Left renal pelvis (tissue), 4 donors: ENCODE results near the gene FAM83F. TPM values are rescaled to one million over a fixed set of nuclear protein-coding genes. Genes with fewer than 3 reads are reported as not detected.
"Not testable (repeated sequence)": the region's sequence is repeated elsewhere in the genome, so short reads cannot be mapped to it uniquely, and the experiment has no call there.

Experiments
- DNase-seq, 4 donors: peaks; one replicate each; pipeline ENCODE4 v3.0.0-alpha.2; 2013; ENCODE audit warnings: low read depth in 4 of 4, low spot score in 3 of 4
- polyA plus RNA-seq, 4 donors: library from polyadenylated mRNA; unstranded; fragments of 120-200 nt; gene quantifications; one replicate each; pipeline ENCODE4 v1.2.1, GENCODE V29; 2013; ENCODE audit not compliant: insufficient read length in 4 of 4

FAM83F gene
- polyA plus RNA-seq, 4 donors, result 0.53 to 3.6 (median 1.9) TPM

DNA sequence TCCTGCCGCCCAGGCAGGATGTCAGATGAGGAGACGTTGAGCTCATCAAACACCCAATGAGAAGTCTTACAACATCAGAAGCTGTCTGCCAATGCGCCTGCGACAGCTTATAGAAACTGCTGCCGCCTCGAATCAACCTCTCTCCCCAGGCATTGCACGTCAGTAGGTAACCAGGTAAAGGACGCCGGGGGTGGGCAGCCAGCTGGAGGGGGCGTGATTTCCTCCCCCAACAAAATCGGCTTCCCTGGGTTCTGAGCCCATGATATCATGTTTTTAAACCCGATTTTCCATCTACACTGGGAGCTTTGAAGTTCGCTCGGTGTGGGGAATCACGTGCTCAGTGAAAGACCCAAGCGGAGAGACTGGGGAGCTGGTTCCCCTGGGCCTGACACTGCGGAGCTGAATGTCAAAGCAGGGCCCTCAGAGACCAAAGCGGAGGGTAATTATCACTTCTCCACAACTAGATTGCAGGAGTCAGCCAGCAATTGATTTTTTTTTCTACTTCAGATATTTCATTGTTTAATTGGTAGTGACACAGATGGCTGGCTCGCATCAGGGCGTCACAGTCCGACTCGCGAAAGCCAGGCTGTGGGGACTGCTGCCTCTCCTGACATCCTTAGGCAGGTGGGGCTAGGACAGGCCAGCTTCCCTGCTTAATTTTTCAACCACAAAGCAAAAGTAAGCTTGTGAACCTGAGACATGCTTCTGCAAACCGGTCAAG lies 15.4 kb downstream of the FAM83F start:
- no peak for DNase-seq

- DNase-seq, result no peak
Observed at GRCh38 chr22:40010746-40011145, 16.0 kb downstream of the FAM83F start.

- DNase-seq, result no peak
Observed at GRCh38 chr22:40014667-40015248, 20.0 kb downstream of the FAM83F start.

DNA sequence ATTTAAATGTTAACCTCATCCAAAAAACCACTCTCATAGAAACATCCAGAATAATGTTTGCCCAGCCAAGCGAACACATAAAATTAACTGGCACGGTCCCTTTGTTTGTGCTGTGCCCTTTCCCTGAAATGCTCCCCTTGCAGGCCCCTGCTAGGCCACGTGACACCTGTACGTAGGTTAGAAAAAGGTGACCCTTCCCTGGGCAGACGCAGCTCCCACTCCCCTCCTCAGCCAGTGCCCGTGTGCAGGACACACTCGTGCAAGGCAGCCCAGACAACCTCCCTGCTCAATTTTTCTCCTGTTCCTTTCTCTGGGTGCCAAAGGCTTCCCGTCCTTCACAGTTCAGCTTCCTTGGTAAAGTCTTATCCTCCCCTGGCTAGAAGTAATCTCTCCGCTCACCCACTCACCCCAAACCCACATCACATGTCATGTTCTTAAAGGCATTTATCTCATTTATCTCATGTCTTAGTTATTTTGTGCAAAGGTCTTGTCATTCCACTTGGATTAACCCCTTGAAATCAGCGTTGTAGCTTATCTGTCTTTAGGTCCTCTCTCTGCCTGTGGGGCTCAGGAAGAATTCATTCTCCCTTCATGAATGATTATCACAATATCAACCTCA lies 20.7 kb downstream of the FAM83F start:
- DNase-seq, result no peak

DNA sequence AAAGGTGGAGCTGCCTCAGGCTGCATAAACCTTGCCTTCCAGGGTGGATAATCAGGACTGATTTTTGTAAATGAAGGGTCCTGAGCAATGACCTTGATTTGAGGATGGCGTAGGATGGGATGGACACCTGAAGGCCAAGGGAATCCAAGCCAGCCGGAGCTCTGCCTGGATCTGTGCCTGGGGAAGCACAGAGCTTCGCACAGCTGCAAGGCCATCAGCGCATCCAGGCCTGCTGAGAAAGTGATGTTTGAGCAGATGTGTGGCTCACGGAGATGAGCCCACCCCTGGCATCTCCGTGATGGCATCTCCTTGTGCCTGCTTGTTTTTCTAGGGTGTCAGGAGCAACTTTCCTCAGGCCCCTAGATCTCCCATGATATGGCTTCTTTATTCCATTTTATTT lies 23.3 kb downstream of the FAM83F start:
- no peak for DNase-seq

GRCh38 chr22:40019100-40019499 lies 24.3 kb downstream of the FAM83F start:
- no peak for DNase-seq

GRCh38 chr22:40020956-40021355 lies 26.2 kb downstream of the FAM83F start:
- no peak for DNase-seq

GRCh38 chr22:40021401-40022000 lies 26.7 kb downstream of the FAM83F start:
- no peak for DNase-seq

DNA sequence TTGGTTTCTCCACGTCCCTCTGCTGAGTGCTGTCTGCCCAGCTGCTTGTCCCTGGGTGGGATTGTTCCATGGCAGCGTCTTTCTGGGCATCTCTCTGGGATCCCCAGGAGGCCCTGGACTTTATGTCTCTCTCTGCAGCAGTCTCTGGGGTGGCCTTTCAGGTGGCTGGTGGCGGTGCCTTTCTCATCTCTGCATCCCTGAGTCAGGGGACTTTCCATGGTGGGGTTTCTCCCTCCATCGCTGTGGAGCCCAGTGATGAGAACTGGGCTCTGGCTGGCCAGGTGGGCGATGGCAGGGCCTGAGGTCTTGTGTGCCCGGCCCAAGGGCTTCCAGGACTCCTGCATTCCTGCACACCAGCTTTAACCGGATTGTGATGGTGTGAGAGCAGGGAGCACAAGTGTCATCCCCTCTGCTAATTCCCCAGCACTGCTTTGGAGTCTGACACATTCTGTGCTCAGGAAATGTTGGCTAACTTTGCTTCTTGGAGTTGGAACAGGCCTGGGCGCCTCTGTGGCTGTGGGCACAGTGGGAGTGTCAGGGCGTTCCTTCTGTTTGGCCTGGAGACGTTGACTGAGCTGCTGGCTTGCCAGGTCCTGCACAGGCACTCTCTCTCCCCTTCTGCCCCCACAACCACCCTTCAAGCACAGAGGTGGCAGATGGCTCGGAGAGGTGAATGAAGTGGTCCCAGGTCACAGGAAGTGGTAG lies 27.9 kb downstream of the FAM83F start:
- no peak for DNase-seq

DNA sequence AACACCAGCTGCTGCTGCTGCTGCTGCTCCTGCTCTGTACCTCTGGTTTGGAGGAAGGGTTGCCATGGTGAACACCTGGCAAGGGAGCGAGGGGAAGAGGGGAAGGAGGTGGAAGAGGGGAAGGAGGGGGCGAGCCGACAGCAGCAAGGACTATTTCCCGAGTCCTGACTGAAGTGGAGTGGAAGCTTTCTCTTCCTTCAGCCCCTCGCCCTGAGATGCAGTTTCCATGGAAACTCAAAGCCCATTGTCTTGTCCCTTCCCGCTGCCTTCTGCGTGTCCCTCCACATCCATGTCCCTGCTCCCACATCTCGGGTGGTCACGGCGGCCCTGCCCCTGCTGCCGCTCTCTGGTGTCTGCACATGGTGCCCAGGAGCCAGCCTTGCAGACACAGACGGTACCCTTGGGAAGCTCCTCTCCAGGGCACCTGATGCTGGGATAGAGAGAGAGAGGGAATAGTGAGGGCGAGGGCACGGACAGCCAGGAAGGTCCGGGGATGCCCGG lies 28.6 kb downstream of the FAM83F start:
- no peak for DNase-seq

GRCh38 chr22:40024201-40025061 lies 29.7 kb downstream of the FAM83F start:
- DNase-seq, result no peak

GRCh38 chr22:40025062-40025379 lies 30.3 kb downstream of the FAM83F start:
- DNase-seq, result not testable (repeated sequence)

GRCh38 chr22:40025856-40026255 lies 31.1 kb downstream of the FAM83F start:
- no peak for DNase-seq

DNA sequence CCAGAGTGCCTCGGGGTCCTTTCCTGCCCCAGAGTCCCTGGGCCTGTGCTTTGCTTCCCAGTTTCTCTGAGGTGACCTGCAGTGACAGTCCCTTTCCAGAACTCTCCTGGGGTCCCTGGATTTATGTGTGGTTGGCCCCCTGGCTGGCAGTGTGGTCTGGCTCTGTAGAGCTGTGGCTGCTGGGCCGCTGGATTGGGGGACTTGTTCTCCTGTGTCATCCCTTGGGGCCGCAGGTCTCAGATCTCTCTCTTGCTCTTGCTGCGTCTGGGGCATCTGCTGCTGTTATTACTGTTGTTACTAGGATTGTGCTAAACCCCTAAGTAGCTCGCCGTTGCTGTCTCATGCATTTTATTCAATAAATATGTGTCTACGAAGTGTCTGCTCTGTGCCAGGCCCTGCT lies 31.9 kb downstream of the FAM83F start:
- no peak for DNase-seq

GRCh38 chr22:40027191-40028097 lies 32.7 kb downstream of the FAM83F start:
- no peak for DNase-seq

DNA sequence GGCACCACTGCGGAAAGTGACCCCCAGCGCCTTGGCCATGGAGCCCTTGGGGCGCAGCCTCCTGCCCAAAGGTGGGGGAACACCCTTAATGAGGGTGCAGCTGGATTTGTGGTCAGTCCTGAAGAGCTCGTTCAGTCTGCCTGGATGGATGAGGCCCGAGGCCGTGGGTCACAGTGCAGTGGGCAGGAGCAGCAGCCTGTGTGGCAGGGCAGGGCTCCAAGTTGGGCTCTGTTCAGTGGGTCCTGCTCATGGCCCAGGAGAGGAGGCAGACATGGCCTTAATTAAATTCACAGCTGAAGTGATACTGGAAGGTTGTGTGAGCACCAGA lies 33.3 kb downstream of the FAM83F start:
- DNase-seq, result no peak

GRCh38 chr22:40029189-40029890 lies 34.6 kb downstream of the FAM83F start:
- DNase-seq, result no peak

DNA sequence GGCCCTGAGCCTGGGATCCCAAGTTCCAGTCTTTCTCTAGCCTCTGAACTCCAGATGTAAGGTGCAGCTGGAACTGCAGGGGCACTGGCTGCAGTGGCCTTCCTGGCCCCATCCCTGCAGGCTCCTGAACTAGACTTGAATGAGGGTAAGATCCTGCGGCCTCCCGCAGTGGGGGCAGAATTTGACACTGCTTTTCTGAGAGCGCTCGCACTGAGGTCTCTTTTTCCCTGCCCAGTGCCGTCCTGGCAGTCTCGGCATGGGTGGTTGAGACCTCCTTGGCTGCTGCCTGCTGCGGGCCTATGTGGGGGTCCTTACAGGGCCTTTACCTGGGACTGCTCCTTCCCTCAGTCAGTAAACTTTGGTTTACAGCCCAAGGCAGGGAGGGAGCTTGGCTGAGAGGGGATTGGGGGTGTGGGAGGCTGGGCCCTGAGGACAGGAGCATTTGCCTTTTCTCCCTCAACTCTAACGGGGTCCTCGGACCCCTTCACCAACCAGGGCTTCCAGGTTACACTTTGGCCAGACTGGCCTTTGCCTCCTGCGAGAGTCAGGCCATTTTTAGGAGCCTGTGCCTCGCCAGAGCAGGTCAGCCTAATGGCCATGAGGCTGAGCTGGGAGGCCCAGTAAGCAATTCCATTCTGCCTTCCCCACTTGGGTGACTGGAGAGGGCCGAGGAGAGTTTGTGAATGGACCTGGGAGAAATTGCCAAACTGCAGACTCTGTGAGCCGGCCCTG lies 35.4 kb downstream of the FAM83F start:
- no peak for DNase-seq
